Measurements from ENCODE around the gene PKIB.

DNA sequence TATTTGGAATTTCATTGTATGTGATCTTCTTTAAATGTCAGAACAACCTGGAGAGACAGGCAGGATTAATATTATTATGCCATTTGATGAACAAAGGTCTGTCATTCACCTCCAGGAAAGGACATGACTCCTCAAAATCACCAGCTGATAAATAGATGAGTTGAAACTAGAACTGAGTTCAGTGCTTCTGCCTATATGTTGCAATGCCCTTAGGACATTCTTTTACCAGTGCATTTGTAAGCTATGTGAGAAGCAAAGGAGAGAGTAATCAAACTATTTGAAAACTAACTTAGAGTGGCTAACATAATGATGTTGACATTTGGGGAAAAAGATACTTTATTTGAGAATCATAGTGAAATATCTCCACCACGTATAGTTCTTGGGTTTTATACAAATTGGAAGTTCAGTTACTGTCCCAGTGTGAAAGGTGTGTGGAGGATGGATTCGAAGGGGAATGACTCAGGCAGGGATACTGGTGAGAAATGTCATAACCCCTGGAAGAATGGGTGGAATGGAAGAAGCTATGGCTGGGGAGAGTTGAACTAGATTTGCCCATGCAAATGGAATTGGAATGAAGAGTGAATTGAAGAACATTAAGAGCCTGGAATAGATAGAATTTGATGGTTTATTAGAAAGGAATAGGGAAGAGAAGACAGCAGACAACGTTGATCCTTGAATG is 21.5 kb downstream of the PKIB start:
- TF ChIP-seq, protein P1, sequence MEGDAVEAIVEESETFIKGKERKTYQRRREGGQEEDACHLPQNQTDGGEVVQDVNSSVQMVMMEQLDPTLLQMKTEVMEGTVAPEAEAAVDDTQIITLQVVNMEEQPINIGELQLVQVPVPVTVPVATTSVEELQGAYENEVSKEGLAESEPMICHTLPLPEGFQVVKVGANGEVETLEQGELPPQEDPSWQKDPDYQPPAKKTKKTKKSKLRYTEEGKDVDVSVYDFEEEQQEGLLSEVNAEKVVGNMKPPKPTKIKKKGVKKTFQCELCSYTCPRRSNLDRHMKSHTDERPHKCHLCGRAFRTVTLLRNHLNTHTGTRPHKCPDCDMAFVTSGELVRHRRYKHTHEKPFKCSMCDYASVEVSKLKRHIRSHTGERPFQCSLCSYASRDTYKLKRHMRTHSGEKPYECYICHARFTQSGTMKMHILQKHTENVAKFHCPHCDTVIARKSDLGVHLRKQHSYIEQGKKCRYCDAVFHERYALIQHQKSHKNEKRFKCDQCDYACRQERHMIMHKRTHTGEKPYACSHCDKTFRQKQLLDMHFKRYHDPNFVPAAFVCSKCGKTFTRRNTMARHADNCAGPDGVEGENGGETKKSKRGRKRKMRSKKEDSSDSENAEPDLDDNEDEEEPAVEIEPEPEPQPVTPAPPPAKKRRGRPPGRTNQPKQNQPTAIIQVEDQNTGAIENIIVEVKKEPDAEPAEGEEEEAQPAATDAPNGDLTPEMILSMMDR (IDR thresholded peaks at IDR 0.05), result no peak
- no peak for TF ChIP-seq POLR2A (IDR thresholded peaks at IDR 0.05)

Data from uterus (tissue), 2 donors.